Measurements from ENCODE around the gene SPATA3.
A peak's percentile ranks its signal among the peaks of the same experiment; 100 is the strongest.

SPATA3 gene

DNA sequence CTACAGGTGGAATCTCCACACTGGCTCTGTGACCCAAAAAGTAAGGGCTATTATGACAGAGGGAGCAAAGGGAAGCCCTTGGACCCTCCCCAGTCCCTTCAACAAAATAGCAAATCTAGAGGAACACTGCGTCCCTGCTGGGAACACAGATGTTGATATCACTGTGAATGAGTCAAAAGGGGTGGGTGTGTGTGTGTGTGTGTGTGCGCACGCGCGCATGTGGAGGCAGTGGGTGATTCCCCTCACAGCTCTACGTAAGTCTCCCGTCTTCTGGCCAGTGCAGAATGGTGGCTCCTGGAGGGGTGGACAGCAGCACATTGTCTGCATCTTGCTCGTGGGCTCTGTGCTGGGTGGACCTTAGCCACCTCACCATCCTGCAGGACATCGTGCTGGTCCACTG lies 33.6 kb downstream of the SPATA3 start:
- Histone ChIP-seq H3K27ac (ENCODE audit: low read depth, low read length) (no peak overlapping the region), H3K9ac (ENCODE audit: low read depth, low read length) (no peak overlapping the region), H3K27me3 (ENCODE audit: control insufficient read depth, insufficient read depth, low read length) (peaks cover 7% of the 10 kb centered on the region), H3K4me3 (ENCODE audit: low read depth, low read length) (no peak overlapping the region), H3K4me1 (ENCODE audit: control insufficient read depth, insufficient read depth, low read length) (no peaks in the 10 kb centered on the region), H3K9me3 (ENCODE audit: control insufficient read depth, insufficient read depth, low read length) (no peaks in the 10 kb centered on the region), H3K36me3 (ENCODE audit: control insufficient read depth, insufficient read depth, low read length) (no peaks in the 10 kb centered on the region)

DNA sequence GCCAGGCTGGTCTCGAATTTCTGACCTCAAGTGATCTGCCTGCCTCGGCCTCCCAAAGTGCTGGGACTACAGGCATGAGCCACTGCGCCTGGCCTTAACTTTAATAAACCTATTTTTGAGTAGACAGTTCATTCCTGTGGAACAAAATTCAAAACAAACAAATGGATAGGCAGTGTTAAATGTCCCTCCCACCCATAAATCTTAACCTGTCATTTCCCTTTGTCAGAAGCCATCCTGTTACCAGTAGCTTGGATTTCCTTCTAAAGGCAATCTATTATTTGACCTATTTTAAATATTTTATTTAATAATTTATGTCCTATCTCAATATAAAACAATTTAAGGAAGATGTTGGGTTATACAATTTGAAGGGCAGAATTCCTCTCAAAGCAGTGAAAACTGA lies 34.8 kb downstream of the SPATA3 start:
- H3K9ac ChIP-seq (ENCODE audit: low read depth, low read length), result no peak overlapping the region
- H3K27ac ChIP-seq (ENCODE audit: low read depth, low read length), result no peak overlapping the region
- no peaks in the 10 kb centered on the region for H3K9me3 ChIP-seq (ENCODE audit: control insufficient read depth, insufficient read depth, low read length)
- no peak overlapping the region for H3K4me3 ChIP-seq (ENCODE audit: low read depth, low read length)
- peaks cover 16% of the 10 kb centered on the region for H3K27me3 ChIP-seq (ENCODE audit: control insufficient read depth, insufficient read depth, low read length)
- H3K36me3 ChIP-seq (ENCODE audit: control insufficient read depth, insufficient read depth, low read length), result no peaks in the 10 kb centered on the region
- no peaks in the 10 kb centered on the region for H3K4me1 ChIP-seq (ENCODE audit: control insufficient read depth, insufficient read depth, low read length)

DNA sequence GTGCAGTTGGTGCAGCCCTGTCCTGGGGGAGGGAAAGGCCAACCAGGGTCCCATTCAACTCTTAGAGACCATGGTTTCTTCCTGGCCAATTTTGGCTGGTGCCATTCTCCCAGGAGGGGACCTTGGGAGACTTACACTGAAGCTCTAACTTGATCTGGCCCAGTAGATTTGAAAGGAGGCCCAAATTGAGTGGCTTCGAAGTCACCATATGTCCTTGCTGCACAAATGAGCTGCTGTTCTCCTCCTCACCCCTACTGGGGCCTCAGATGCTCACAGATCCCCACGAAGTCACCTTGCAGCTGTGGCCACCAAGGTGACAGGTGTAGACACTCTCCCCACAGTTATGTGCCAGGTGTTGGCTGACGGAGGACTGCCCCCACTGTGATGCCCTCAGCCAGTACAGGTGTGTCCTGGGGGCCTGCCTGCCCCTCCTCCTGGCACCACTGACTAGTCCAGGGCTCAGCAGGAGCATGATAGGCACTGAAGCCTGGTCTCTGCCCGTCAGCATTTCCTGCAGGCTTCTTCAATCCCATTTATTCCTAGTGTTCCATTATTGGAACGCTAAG lies 36.7 kb downstream of the SPATA3 start:
- Histone ChIP-seq H3K27ac (ENCODE audit: low read depth, low read length) (no peak overlapping the region), H3K9ac (ENCODE audit: low read depth, low read length) (no peak overlapping the region), H3K4me3 (ENCODE audit: low read depth, low read length) (no peak overlapping the region), H3K27me3 (ENCODE audit: control insufficient read depth, insufficient read depth, low read length) (peaks cover 32% of the 10 kb centered on the region), H3K36me3 (ENCODE audit: control insufficient read depth, insufficient read depth, low read length) (no peaks in the 10 kb centered on the region), H3K4me1 (ENCODE audit: control insufficient read depth, insufficient read depth, low read length) (no peaks in the 10 kb centered on the region), H3K9me3 (ENCODE audit: control insufficient read depth, insufficient read depth, low read length) (no peaks in the 10 kb centered on the region)

DNA sequence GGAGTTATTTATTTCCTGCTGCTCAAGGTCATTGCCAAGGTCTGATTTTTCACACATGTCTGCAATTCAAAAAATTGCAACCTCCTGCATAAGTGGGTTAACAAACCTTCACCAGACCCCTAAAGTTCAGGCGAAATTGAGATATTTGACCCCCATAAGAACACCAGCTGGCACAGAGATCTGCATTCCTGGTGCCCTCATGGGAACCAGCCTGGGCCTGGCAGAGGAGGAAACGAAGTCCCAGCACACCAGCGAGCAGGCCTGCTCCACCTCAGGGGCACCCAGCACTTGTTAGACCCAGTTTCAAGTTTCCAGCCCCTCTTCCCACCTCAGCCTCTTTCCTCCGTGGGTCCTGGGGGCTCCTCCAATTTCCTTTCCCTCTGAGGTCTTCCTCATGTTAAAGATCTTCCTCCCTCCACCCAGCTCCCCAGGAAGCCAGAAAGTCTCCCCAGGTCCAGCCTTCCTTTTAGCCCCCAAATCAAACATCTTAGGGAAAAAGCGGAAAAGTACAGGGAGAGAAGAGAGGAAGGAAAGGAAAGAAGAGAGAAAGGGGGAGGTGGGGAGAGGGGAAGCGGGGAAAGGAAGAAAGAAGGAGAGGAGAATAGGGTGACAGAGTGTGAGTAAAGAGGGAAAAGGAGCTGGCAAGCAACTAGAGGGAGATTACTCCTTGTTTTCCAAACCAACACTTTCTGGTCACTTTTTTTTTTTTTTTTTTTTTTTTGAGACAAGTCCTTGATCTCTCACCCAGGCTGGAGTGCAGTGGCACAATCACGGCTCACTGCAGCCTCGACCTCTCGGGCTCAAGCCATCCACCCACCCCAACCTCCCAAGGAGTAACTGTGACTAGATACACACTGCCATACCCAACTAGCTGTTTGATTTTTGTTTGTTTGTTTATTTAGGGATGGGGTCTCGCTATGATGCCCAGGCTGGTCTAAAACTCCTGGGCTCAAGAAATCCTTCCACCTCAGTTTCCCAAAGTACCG lies 37.5 kb downstream of the SPATA3 start:
- H3K4me3 ChIP-seq (ENCODE audit: low read depth, low read length), result no peak overlapping the region
- no peak overlapping the region for H3K9ac ChIP-seq (ENCODE audit: low read depth, low read length)
- H3K36me3 ChIP-seq (ENCODE audit: control insufficient read depth, insufficient read depth, low read length), result no peaks in the 10 kb centered on the region
- no peaks in the 10 kb centered on the region for H3K4me1 ChIP-seq (ENCODE audit: control insufficient read depth, insufficient read depth, low read length)
- no peak overlapping the region for H3K27ac ChIP-seq (ENCODE audit: low read depth, low read length)
- H3K27me3 ChIP-seq (ENCODE audit: control insufficient read depth, insufficient read depth, low read length), result peaks cover 38% of the 10 kb centered on the region
- no peaks in the 10 kb centered on the region for H3K9me3 ChIP-seq (ENCODE audit: control insufficient read depth, insufficient read depth, low read length)

DNA sequence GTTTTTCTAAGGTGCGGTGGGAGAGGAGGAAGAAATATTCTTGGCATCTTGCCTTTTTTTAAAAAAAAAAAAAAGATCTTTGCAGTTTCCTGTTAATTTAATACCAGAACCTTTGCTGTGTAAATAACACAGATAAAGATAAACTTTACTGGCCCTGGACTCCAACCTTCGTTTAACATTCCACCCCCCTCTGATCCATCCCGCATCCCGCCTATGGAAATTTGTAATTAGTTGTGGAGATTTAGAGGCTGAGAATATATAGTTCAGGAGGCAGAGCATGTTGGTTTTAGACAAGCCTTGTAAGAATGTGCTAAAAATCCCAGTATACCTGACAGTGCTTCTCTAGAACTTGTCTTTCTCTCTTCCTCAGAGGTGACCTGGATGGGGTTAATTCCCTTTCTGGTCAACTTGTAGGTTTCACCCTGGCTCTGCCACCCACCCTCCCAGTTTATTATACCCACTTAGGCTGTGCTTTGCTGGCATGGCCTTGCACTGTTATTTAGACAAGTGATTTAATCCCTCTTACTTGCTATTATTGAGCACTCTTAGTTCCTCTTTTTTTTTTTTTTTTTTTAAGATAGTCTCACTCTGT lies 38.5 kb downstream of the SPATA3 start:
- peaks cover 47% of the 10 kb centered on the region for H3K27me3 ChIP-seq (ENCODE audit: control insufficient read depth, insufficient read depth, low read length)
- no peaks in the 10 kb centered on the region for H3K9me3 ChIP-seq (ENCODE audit: control insufficient read depth, insufficient read depth, low read length)
- no peaks in the 10 kb centered on the region for H3K4me1 ChIP-seq (ENCODE audit: control insufficient read depth, insufficient read depth, low read length)
- H3K36me3 ChIP-seq (ENCODE audit: control insufficient read depth, insufficient read depth, low read length), result no peaks in the 10 kb centered on the region
- no peak overlapping the region for H3K4me3 ChIP-seq (ENCODE audit: low read depth, low read length)
- no peak overlapping the region for H3K27ac ChIP-seq (ENCODE audit: low read depth, low read length)
- no peak overlapping the region for H3K9ac ChIP-seq (ENCODE audit: low read depth, low read length)

DNA sequence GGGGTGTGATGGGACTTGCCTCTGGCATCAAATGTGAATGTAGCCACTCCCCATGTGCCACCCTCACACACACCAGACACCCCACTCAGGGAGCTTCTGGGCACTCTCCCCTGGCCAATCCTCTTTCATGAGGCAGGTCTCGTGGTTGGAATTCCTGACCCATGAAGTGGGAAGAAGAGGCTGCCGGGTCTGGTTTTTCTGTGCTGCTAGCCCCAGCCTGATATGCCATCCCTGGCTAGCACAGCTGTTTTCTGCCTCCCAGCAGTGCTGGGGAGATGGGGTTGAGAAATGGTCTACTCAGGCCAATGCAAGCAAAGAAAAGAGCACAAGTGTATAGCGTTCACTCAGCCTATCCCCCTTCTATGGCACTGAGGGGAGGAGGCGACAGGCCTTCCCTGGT lies 40.2 kb downstream of the SPATA3 start:
- Histone ChIP-seq H3K4me3 (ENCODE audit: low read depth, low read length) (no peak overlapping the region), H3K9me3 (ENCODE audit: control insufficient read depth, insufficient read depth, low read length) (no peaks in the 10 kb centered on the region), H3K27me3 (ENCODE audit: control insufficient read depth, insufficient read depth, low read length) (peaks cover 60% of the 10 kb centered on the region), H3K36me3 (ENCODE audit: control insufficient read depth, insufficient read depth, low read length) (no peaks in the 10 kb centered on the region), H3K4me1 (ENCODE audit: control insufficient read depth, insufficient read depth, low read length) (no peaks in the 10 kb centered on the region), H3K9ac (ENCODE audit: low read depth, low read length) (no peak overlapping the region), H3K27ac (ENCODE audit: low read depth, low read length) (no peak overlapping the region)

DNA sequence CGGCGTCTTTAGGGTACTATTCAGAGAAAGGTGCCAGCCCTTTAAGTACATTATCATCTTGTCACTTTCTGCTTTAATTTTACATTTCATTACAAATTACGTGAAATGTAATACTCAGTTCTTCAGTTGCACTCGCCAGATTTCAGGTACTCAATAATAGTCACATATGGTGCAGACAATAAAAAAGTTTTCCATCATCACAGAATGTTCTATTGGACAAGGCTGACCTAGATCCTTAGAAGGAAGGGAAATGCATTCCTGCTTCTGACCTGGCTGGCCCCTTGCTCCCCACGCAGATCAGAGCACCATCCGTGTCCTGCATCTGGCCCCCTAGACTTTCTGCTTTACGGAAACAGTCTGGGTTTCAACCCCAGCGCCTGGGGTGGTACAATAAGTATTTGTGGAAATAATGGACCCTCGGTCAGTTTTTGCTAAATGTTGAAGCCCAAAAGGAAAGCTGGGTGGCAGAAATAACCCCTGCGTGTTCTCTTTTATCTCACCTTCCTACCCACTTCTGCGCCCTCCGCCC lies 40.7 kb downstream of the SPATA3 start:
- Histone ChIP-seq H3K9ac (ENCODE audit: low read depth, low read length) (no peak overlapping the region), H3K9me3 (ENCODE audit: control insufficient read depth, insufficient read depth, low read length) (no peaks in the 10 kb centered on the region), H3K27ac (ENCODE audit: low read depth, low read length) (no peak overlapping the region), H3K4me1 (ENCODE audit: control insufficient read depth, insufficient read depth, low read length) (no peaks in the 10 kb centered on the region), H3K27me3 (ENCODE audit: control insufficient read depth, insufficient read depth, low read length) (peaks cover 60% of the 10 kb centered on the region), H3K4me3 (ENCODE audit: low read depth, low read length) (no peak overlapping the region), H3K36me3 (ENCODE audit: control insufficient read depth, insufficient read depth, low read length) (no peaks in the 10 kb centered on the region)

DNA sequence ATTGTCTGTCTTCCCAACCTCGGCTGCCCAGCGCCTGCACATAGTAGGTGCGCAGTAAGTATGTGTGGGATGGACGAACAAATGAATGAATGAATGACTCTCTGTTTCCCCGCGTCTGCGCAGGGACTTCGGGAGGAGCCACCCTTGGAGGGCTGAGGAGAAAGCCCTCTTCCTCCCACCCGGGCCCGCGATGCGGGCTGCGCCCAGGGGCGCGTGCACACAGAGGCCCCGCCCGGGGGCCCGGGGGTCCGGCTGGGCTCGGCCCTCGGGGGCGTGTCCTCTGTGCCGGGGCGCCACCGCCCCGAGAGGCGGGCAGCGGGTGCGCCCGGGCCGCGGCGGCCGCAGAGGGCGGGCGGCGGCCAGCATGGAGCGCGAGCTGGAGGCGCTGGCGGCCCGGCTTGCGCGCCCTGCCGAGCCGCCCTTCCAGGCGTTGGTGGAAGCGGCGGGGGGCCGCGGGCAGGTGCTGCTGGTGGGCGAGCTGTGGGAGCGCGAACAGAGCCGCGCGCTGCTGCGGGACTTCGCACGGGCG lies 41.3 kb downstream of the SPATA3 start, which contains the start of gene C2orf72:
Gene C2orf72, plus strand, starts transcription at position 322 of the 529 bp plus-strand sequence. Its CDS starts 43 bp downstream, at position 365.
- Histone ChIP-seq H3K27me3 (ENCODE audit: control insufficient read depth, insufficient read depth, low read length) (peaks cover 60% of the 10 kb centered on the region), H3K9me3 (ENCODE audit: control insufficient read depth, insufficient read depth, low read length) (no peaks in the 10 kb centered on the region), H3K9ac (ENCODE audit: low read depth, low read length) (no peak within 1 kb of the TSS), H3K4me1 (ENCODE audit: control insufficient read depth, insufficient read depth, low read length) (no peaks in the 10 kb centered on the region), H3K36me3 (ENCODE audit: control insufficient read depth, insufficient read depth, low read length) (no peaks in the 10 kb centered on the region), H3K27ac (ENCODE audit: low read depth, low read length) (no peak within 1 kb of the TSS), H3K4me3 (ENCODE audit: low read depth, low read length) (peak within 1 kb of the TSS; percentile 65)

DNA sequence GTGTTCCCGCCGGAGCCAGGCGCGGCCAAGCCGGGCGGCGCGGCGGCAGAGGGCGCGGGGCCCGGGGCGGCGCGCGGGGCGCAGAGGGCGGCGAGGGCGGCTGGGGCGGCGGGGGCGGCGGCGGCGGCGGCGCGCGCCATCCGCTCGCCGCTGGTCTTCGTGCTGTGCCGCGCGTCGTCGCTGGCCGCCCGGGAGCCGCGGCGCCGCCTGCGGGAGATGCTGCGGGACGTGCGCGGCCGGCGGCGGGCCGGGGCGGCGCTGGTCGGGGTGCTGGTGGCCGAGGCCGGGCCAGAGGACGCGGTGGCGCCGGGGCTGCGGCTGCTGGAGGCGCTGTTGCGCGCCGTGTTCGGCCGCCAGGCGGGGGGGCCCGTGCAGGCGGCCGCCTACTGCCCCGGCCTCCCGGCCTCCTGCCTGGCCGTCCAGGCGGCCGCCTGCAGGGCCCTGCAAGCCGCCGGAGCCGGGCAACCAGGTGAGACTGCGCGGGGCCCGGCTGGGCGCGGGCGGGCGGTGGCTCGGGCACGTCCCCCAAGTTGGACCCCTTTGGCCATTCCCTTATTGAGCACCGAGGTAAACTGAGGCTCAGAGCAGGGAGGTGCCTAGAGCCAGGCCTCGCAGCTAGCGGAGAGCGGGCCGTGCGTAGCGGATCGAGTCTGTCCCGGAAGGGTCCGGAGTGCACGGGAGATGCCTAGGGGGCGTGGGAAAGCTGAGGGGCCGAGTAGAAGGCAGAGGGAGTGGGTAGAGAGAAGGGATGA lies 42.0 kb downstream of the SPATA3 start:
- no peaks in the 10 kb centered on the region for H3K4me1 ChIP-seq (ENCODE audit: control insufficient read depth, insufficient read depth, low read length)
- peaks cover 60% of the 10 kb centered on the region for H3K27me3 ChIP-seq (ENCODE audit: control insufficient read depth, insufficient read depth, low read length)
- no peak overlapping the region for H3K27ac ChIP-seq (ENCODE audit: low read depth, low read length)
- no peak overlapping the region for H3K9ac ChIP-seq (ENCODE audit: low read depth, low read length)
- no peaks in the 10 kb centered on the region for H3K36me3 ChIP-seq (ENCODE audit: control insufficient read depth, insufficient read depth, low read length)
- H3K4me3 ChIP-seq (ENCODE audit: low read depth, low read length), result peak overlapping the region; percentile 65
- no peaks in the 10 kb centered on the region for H3K9me3 ChIP-seq (ENCODE audit: control insufficient read depth, insufficient read depth, low read length)

DNA sequence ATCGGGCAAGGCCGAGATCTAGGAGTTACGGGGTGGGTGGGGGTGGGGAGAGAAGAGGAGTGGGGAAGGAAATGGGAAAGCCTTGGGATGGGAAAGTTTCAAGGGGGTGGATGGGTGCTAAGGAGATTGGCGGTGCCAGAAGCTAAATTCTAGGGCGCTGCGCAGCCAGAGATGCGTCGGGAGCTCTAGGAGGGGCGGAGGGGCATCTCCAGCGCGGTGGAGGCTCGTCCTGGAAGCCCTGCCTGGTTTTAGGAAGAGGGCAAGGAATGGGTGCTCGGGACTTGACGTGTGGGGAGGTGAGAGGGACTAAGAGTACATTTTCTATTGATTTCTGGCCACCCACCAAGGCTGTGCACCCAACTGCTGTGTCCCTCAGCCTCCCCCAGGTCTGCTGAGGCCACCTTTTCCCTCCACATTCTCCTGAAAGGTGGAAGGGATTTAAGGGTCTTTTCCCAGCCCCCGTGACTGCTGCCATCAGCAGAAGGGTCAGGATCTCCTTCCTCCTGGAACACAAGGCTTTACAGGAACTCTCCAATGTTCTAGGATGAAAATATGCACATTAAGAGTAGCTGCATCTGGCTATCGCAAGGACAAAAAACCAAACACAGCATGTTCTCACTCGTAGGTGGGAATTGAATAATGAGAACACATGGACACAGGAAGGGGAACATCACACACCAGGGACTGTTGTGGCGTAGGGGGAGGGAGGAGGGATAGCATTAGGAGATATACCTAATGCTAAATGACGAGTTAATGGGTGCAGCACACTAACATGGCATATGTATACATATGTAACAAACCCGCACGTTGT lies 42.8 kb downstream of the SPATA3 start:
- Histone ChIP-seq H3K4me3 (ENCODE audit: low read depth, low read length) (peak overlapping the region; percentile 65), H3K9ac (ENCODE audit: low read depth, low read length) (no peak overlapping the region), H3K36me3 (ENCODE audit: control insufficient read depth, insufficient read depth, low read length) (no peaks in the 10 kb centered on the region), H3K9me3 (ENCODE audit: control insufficient read depth, insufficient read depth, low read length) (no peaks in the 10 kb centered on the region), H3K4me1 (ENCODE audit: control insufficient read depth, insufficient read depth, low read length) (no peaks in the 10 kb centered on the region), H3K27ac (ENCODE audit: low read depth, low read length) (no peak overlapping the region), H3K27me3 (ENCODE audit: control insufficient read depth, insufficient read depth, low read length) (peaks cover 60% of the 10 kb centered on the region)

Measured in HUES48 (cell line).